ENCODE results near the gene TOX2.

TOX2 gene

GRCh38 chr20:44019638-44020335 is 105.1 kb downstream of the TOX2 start:
- peak; percentile 51 for DNase-seq (ENCODE audit: low read depth)

- DNase-seq (ENCODE audit: low read depth) = no peak
Measured at GRCh38 chr20:44020406-44021148, 105.9 kb downstream of the TOX2 start.

GRCh38 chr20:44021186-44021585 is 106.5 kb downstream of the TOX2 start:
- DNase-seq (ENCODE audit: low read depth) = no peak

GRCh38 chr20:44021900-44022299 is 107.2 kb downstream of the TOX2 start:
- no peak for DNase-seq (ENCODE audit: low read depth)

- no peak for DNase-seq (ENCODE audit: low read depth)
Measured at GRCh38 chr20:44022464-44022863, 107.8 kb downstream of the TOX2 start.

GRCh38 chr20:44023515-44024371 is 109.1 kb downstream of the TOX2 start:
- DNase-seq (ENCODE audit: low read depth) = no peak

GRCh38 chr20:44024820-44025580 is 110.3 kb downstream of the TOX2 start:
- DNase-seq (ENCODE audit: low read depth) = no peak

GRCh38 chr20:44025756-44026155 is 111.1 kb downstream of the TOX2 start:
- DNase-seq (ENCODE audit: low read depth) = no peak

GRCh38 chr20:44026647-44027342 is 112.1 kb downstream of the TOX2 start:
- DNase-seq (ENCODE audit: low read depth) = peak; percentile 33

- DNase-seq (ENCODE audit: low read depth) = no peak
Measured at GRCh38 chr20:44027343-44028002, 112.8 kb downstream of the TOX2 start.

- peak; percentile 41 for DNase-seq (ENCODE audit: low read depth)
Measured at GRCh38 chr20:44028003-44028730, 113.5 kb downstream of the TOX2 start.

GRCh38 chr20:44028868-44029847 is 114.5 kb downstream of the TOX2 start:
- no peak for DNase-seq (ENCODE audit: low read depth)

GRCh38 chr20:44029848-44030230 is 115.2 kb downstream of the TOX2 start:
- DNase-seq (ENCODE audit: low read depth) = no peak

- no peak for DNase-seq (ENCODE audit: low read depth)
Measured at GRCh38 chr20:44030394-44030793, 115.7 kb downstream of the TOX2 start.

GRCh38 chr20:44031001-44031574 is 116.4 kb downstream of the TOX2 start:
- DNase-seq (ENCODE audit: low read depth) = no peak

GRCh38 chr20:44031781-44032582 is 117.3 kb downstream of the TOX2 start:
- no peak for DNase-seq (ENCODE audit: low read depth)

GRCh38 chr20:44032583-44033331 is 118.1 kb downstream of the TOX2 start:
- DNase-seq (ENCODE audit: low read depth) = no peak
